GM18520 (cell line): Measurements from ENCODE around the gene ZNF445.
"Not testable (repeated sequence)": the region's sequence is repeated elsewhere in the genome, so short reads cannot be mapped to it uniquely, and the experiment has no call there.

ENCODE experiments used
- ATAC-seq: cut with Tn5 transposase; IDR thresholded peaks from one replicate; pipeline ENCODE4 v1.9.1; 2021; ENCODE audit not compliant: unreplicated experiment

The ZNF445 gene

DNA sequence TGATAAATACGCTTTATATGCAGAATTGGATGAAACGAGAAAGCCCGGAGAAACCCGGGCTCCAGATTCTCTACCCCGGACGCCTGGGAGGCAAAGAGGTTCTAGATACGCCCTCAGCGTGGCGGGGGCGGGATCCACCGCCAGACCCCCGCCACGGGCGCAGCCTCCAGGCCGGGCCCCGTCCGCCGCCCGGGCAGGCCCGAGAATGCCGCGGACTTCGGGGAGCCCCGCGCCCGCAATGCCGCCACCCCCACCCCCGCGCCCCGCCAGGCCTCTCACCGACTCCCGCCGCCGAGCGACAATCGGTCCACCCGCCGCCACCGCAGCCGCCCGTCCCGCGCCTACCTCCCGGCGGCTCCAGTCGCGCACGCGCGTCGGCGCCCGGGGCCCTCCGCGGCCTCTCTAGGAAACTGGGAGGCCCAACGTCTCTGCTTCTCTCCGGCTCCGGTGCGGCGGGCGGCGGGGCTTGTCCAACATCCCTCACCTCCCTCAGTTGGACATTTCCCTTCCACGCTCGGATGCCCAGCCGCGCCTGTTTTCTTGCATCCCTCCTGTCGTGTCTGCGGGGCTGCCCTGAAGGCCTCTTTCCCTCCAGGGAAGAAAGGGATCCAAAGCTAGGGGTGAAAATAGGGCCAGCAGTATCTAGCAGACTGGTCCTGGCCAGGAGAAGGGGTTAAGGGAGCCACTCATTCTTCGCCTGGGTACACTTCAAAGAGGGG lies at the start of gene ZNF445:
Gene ZNF445 (minus strand): TSS at position 359 of the 719 bp plus-strand sequence. CDS start 22,121 bp downstream, outside the sequence.
- ATAC-seq = peak; percentile 70

DNA sequence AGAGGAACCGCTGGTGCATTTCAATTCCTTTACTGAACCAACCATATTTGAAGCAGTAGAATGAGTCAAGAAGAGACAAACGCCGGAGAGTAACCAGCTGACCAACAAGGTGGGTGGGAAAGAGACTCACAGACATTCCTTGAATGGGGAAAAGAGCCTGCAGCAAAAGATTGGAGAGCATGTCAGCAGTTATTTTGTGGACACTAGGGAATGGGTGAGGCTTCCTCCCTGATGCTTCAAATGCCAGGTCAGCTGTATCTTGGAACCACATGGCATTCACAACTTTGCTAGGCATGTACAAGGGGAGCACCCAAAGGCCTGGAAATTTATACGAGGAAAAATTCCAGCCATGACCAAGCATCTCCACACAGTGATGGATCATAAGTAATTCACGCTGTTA lies 47.6 kb upstream of the ZNF445 start:
- no peak for ATAC-seq

DNA sequence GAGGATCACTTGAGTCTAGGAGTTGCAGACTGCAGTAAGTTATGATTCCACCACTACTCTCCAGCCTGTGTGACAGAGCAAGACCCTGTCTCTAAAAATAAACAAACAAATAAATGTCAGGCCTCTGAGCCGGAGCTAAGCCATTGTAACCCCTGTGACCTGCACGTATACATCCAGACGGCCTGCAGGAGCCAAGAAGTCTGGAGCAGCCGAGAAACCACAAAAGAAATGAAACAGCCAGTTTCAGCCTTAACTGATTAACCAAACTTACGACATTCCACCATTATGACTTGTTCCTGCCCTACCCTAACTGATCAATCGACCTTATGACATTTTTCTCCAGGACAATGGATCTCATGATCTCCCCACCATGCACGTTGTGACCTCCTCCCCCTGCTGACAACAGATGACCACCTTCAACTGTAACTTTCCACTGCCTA lies 45.0 kb upstream of the ZNF445 start:
- no peak for ATAC-seq

DNA sequence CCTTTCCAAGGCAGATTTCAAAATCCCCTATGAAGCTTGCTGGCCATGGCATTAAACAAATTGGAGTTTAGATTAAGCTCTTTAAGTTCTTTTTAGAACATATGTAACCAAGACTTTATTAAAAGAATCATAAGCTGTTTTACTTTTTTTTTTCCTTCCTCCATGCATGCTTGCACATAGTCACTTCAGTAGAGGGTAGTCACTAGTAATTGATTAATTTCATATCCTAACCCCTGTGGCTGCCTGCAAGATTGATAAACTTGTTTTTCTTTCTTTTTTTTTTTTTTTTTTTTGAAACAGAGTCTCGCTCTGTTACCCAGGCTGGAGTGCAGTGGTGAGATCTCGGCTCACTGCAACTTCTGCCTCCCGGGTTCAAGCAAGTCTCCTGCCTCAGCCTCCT lies 44.3 kb upstream of the ZNF445 start:
- no peak for ATAC-seq

DNA sequence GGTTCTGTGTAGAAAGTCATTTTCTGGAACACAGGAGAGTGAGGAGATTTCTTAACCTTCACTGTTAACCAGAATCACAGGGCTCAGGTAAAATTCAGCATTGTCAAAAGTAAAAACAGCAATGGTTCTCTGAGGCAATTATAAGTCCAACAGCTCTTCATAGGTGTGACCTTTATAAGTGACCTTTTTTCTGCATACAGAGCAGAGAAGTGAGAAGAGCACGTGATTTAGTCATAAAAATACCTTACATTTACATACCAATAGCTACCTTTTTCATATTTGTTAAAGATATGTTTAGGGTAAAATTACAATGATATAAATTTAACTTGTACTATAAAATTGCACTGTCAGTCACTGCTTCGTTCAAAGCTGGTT lies 41.3 kb upstream of the ZNF445 start:
- no peak for ATAC-seq

DNA sequence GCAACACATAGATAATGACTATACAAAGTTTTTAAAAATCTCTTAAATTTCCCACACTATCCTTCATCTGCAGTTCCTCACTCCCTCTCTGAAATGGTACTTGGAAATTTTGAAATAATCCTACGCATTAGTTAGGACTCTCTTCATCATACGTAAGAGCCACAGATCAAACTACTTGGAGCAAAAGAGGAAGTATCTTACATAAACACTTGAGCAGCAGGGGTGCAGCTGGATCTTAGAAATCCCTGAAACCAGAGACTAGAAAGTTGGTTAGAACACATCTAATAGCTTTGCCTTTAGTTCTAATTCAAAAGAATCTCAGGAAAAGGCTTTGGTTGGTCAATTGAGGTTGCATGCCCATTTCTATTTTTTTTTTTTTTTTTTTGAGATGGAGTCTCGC lies 38.8 kb upstream of the ZNF445 start:
- no peak for ATAC-seq

DNA sequence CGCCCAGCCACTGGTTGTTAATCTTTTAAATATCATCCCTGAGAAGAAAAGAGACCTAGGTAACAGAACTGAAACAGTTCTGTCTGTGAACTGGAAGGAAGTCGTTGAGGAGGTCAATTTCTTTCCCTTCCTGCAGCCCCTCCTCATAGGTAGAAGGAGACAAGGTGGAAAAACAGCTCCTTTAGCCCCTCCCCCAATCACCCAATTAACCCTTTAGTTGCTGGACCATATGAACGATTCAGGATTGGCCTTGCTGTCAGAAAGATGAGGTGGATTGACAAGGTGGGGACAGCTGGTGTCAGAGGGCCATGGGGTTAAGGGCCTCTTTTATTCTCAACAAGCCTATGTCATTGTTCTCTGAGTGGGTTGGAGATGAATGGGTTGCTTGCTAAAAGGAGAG lies 36.0 kb upstream of the ZNF445 start:
- no peak for ATAC-seq

DNA sequence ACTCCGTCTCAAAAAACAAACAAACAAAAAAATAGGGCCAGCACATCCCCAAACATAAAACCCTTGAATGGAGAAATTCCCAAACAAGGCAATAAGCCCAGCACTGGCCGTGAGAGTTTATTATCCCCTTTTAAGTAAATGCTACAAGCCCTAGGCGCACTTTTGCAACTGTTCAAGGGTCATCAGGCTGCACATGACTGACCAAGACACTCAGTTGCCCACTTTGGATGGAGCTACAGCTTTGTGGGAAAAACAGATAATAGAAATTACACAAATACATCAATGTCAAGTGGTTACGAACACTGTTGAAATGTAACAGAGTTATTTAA lies 33.7 kb upstream of the ZNF445 start:
- no peak for ATAC-seq

DNA sequence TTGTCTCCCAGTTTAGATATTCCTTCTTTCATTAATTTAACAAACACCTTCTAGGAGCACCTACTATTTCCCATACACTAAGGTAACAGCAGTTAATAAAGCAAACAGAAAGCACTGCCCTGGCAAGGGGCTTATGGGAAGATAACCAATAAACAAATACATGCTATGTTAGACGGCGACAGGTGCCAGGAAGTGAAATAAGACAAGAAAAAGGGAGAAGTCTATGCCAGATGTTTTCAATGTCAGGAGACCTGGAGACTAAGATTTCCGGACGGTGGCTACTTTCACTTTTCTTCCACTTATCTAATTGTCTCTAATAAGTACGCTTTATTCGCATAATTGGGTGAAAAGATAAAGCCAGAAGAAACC lies 32.5 kb upstream of the ZNF445 start:
- peak; percentile 23 for ATAC-seq

DNA sequence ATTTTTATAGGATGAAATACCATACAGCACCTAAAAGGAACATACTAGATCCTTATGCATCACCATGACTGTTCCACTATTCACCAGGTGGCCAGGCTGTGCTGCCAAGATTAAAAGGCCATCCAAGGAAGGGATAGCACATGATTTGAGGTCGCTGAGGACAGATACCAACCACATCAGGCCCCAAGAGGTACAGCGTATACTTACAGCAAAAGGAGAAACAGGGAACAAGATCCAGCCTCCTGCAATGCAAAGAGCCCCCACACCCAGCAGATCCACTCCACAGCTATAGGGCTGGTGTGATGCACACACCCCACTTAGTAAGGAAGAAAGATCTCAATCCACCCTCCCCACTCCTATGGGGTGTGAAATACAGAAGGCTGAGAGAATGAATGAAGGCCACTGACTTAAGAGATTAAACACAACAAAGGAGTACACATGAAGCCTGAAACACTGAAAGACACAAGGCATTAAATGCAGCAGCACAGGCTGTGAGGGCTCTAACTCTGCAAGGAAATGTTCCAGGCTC lies 32.0 kb upstream of the ZNF445 start:
- ATAC-seq = no peak

DNA sequence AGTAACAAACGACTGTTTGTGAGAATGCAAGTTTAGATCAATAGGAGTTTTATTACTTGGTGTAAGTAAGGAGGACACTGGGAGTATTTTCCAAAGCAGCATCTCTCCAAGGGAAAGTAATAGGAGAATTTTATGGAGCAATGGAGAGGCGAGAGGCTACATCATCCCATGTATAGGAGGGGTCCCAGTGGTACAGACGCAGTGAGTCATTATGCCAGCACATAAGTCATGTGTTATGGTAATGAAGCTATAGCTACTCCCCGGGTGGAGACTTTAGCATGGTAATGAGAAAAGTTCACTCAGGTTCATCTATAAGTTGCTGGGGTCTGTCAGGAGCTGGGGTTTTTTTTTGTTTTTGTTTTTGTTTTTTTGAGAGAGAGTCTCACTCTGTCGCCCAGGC lies 29.5 kb upstream of the ZNF445 start:
- no peak for ATAC-seq

DNA sequence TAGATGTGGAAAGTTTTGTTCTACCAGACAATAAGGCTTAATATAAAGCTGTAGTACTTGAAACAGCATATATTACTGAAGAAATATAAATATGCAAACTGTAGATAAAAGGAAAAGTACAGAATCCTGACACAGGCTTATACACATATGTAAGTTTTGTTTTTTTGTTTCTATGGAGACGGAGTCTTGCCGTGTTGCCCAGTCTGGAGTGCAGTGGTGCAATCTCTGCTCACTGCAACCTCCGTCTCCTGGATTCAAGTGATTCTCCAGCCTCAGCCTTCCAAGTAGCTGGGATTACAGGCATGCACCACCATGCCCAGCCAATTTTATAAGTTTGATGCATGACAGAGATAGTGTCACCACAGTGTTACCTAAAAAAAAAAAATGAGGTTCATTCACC lies 29.1 kb upstream of the ZNF445 start:
- ATAC-seq = no peak

DNA sequence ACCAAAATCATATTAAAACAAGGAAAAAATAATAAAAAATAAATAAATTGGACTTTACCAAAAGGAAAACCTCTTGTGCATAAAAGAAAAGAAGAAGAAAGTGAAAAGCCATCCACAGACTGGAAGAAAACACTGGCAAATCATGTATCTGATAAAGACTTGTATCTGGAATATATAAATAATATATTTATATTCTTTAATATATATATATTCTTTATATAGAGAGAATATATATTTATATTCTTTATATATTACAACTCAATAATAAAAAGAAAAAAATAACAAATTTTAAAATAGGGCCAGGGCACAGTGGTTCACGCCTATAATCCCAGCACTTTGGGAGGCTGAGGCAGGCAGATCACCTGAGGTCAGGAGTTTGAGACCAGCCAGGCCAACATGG lies 27.1 kb upstream of the ZNF445 start:
- no peak for ATAC-seq

DNA sequence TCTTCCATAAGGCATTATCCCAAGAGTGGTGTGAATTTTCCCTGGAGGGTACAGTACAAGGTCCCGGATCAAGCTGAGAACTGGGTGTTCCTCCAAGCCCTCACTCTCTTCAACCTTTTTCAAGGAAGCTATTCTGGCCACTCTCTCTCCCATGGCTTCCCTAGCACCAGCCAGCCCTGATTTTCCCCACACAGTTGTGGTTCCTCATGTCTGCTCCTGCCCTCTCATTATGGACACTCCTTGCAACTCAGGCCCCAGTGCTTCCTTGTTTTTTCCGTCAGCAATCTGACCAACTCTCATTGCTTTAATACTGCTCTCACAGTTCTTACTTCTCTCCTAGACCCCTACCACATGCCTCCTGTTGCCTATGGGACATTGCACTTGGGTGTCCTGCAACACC lies 25.7 kb upstream of the ZNF445 start:
- ATAC-seq = not testable (repeated sequence)

DNA sequence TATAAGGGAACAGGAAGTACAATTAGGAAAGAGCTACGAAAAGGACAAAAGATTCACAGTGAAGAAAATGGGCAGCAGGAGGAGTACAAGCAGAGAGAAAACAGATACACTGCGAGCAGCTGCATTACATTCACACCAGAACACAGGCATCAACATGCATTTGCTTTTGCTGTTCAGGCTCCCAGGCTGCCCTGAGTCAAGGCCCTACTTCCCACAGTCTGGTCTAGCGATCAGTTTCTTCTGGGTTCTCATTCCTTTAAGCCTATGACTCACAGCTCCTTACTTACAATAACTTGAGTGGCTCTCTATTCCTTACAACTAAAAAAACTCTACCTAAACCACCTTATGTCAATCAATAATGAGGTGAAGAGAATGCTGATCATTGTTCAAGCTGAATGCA lies 24.5 kb upstream of the ZNF445 start:
- ATAC-seq = no peak

DNA sequence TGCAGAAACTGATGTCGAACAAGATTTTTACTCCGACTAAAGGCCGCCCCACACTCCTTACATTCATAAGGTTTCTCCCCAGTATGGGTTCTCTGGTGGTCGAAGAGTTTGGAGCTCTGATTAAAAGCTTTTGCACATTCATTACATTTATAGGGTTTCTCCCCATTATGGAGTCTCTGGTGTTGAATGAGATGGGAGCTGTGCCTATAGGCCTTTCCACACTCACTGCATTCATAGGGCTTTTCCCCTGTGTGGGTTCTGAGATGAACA lies 22.4 kb upstream of the ZNF445 start:
- ATAC-seq = not testable (repeated sequence)

DNA sequence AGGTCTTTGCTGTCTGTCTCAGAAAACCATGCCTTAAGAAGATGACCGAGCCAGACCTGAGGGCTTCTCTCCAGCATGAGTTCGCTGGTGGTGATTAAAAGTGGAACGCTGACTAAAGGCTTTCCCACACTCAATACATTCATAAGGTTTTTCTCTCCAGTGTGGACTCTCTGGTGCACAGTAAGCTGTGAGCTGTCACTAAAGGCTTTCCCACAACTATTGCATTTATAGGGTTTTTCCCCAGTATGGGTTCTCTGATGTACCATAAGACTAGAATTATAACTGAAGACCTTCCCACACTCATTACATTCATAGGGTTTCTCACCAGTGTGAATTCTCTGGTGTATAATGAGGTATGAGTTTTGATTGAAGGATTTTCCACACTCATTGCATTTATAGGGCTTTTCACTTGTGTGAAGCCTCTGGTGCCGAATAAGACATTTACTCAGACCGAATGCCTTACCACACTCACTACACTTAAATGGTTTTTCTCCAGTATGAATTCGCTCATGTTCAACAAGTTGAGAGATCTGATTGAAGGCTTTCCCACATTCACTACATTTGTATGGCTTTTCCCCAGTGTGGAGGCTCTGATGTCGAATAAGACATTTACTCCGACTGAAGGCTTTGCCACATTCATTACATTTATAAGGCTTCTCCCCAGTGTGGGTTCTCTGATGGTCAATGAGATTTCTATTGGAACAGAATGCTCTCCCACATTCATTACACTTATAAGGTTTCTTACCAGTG lies 21.9 kb upstream of the ZNF445 start:
- ATAC-seq = no peak

DNA sequence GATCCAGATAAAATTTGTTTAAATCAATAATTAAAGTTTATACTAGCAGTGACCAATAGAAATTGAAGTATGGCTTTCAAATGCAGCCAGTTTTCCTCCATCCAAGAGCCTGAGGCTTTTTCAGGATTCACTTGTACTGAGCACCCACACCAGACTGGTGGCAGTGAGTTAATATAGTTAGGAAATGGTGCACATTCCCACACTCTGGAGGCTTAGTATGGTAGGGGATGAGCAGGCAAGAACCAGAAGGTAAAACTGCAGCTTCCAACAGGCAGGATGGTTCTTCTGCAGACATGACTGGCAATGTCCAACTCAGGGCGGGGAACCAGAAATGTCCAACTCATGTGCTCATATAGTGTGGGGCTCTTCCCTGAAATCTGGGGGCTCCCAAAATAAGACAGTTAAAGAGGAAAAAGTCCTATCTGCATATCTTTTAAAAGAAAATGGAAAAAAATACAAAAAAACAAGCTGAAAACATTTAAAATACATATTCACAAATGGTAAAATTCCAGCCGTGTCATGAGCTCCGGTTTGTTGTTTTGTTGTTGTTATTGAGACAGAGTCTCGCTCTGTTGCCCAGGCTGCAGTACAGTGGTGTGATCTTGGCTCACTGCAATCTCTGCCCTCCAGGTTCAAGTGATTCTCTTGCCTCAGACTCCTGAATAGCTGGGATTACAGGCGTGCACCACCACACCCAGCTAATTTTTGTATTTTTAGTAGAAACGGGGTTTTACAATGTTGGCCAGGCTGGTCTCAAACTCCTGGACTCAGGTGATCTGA lies 18.4 kb upstream of the ZNF445 start:
- ATAC-seq = no peak

DNA sequence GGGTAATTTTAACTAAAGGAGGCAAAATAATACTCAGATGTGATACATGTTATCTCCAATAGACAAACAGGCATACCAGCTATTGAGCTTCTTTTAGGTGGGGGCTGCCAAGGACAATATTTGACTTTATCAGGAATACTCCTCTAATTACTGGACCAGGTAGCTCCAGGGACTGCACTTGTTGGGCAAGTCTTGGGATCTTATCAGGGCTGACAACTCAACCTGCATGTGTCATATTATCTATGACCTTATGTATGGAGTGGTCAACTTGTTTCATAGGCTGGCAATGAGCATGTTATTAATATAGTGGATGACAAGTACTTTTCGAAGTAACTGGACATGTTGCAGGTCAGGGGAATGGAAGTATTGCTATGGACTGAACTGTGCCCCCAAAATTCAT lies 15.0 kb upstream of the ZNF445 start:
- ATAC-seq = no peak

DNA sequence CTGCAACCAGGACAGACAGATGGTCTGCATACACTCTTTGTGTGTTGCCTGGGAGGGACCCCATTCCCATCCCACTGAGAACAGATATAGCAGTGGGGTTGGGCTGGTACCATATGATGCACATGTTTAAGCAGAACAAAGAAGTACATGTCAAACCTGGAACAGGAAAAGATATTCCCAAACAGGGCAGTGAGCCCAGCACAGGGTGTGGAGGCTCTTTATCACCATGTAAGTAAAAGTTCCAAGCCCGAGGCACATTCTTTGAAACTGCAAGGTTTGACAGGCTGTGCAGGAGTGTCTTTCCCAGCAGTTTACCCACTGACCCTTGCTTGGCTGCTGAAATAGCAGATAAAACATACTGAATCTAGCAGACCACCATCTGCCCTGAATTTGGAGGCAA lies 5.3 kb upstream of the ZNF445 start:
- ATAC-seq = no peak

DNA sequence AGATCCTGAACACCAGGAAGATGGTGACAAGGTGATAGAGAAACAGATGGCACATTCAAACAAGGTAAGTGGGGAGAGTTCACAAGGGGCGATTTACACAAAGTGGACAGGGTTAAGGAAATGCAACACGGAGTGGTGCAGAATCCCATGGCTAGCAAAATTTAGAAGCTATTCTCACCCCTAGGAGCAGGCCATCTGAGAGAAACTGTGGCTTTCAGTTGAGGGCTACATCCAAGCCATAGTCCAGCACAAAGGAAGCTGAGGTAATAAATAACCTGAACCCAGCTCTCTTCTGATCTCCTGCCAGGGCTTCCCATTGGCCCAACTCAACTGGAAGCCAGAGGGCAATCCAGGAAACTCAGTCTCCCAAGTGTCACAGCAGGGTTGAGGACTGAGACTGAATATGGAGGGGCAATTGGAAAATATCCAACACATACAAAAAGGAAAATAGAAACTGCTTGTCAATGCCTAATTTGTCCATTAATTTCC lies 1.2 kb upstream of the ZNF445 start:
- no peak for ATAC-seq

DNA sequence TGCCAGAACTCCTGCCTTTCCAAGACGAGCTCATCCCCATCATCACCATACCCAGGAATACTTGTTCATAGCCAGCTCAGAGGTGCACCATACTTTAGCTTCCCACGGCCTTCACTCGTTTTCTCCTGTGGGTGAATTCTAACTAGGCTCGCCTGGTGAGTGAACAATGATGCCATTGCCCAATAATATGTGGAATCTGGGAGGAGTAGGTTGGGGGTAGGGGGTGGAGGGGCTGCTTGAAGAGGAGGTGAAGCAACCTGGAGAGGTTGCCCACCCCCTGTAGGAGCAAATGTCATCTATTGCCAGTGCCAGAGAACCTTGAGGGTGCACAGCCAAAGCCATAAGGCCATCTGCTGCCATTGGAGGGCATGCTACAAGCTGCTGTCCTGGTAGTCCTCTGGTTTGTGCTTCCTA lies 592 bp upstream of the ZNF445 start:
- no peak for ATAC-seq
